Transverse colon (tissue), 4 donors: ENCODE measurements around the gene PARN.

Source experiments
- CTCF ChIP-seq, 5 experiments: fragments of 200-600 bp in 3 of 5; fragments of 450-650 bp in 2 of 5; sonication (generic) in 3 of 5; IDR thresholded peaks; 1 replicate in 2 of 5; 2 replicates in 3 of 5; pipeline ENCODE4 v1.5.1; 2016 to 2017; ENCODE audit warnings: antibody characterized with exemption in 5 of 5, inconsistent platforms in 3 of 5, mild to moderate bottlenecking in 2 of 5, moderate library complexity in 1 of 5
- EP300 ChIP-seq: sonication (generic); formaldehyde crosslinking; IDR thresholded peaks from one replicate; pipeline ENCODE4 v1.6.1; 2017; ENCODE audit warnings: antibody characterized with exemption, low read depth
- POLR2A ChIP-seq: fragments of 450-650 bp; IDR thresholded peaks from one replicate; pipeline ENCODE4 v1.6.1; 2016; ENCODE audit warnings: antibody characterized with exemption, mild to moderate bottlenecking, moderate library complexity
- POLR2AphosphoS5 ChIP-seq, 3 donors: sonication (generic); formaldehyde crosslinking; IDR thresholded peaks; one replicate each; pipeline ENCODE4 v1.6.1; 2016; ENCODE audit warnings: antibody characterized with exemption in 3 of 3

DNA sequence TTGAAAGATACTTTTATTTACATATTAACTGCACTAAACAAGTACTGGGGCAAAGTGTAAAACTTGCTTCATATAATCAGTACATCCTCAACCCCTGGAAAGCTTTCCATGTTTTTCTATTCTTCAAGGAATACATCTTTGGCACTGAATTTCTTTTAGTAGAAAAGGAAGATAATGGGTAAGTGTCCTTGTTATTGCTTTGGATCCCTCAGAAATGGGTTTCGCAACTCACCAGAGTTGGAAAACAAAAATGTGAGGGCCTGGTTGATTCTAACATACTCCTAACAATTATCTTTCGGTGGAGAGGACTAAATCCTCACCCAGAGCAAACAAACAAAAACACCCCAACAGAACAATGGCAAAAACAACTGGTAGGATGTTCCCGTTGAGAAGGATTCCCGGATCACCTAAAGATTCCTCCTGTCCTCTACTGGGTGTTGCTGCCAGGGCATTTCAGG lies 120.4 kb downstream of the PARN start:
- TF ChIP-seq CTCF (IDR thresholded peaks at IDR 0.05) (no peak), POLR2A (no peak), EP300 (no peak), POLR2AphosphoS5 (IDR thresholded peaks at IDR 0.05) (no peak)
